Transverse colon (tissue), 4 donors: Measurements from ENCODE around the gene PPP6C. TPM values are rescaled to one million over a fixed set of nuclear protein-coding genes. Genes with fewer than 3 reads are reported as not detected.

Source experiments
- DNase-seq: peaks from one replicate; pipeline ENCODE4 v3.0.0-alpha.2; 2019
- H3K27ac ChIP-seq, 4 donors: fragments of 200-600 bp; sonication (generic); 2 replicates each; pipeline ENCODE4 v1.5.1; 2016 to 2018; ENCODE audit warnings: inconsistent platforms in 4 of 4
- H3K27me3 ChIP-seq: fragments of 200-600 bp; sonication (generic); 2 replicates; pipeline ENCODE4 v1.5.1; 2017; ENCODE audit warnings: inconsistent platforms
- H3K36me3 ChIP-seq, 4 donors: fragments of 200-600 bp; sonication (generic); 2 replicates each; pipeline ENCODE4 v1.5.1; 2017 to 2019; ENCODE audit warnings: inconsistent platforms in 4 of 4
- H3K4me1 ChIP-seq, 4 donors: fragments of 200-600 bp; sonication (generic); 2 replicates each; pipeline ENCODE4 v1.5.1; 2017 to 2020; ENCODE audit warnings: inconsistent platforms in 4 of 4
- H3K4me3 ChIP-seq, 4 donors: fragments of 200-600 bp; sonication (generic); 1 replicate in 1 of 4; 2 replicates in 3 of 4; pipeline versions ENCODE4 v1.5.1 to v1.6.1; 2017 to 2019; ENCODE audit warnings: inconsistent platforms in 4 of 4
- H3K9me3 ChIP-seq, 2 donors: fragments of 200-600 bp; sonication (generic); 2 replicates each; pipeline ENCODE4 v1.5.1; 2017 to 2019; ENCODE audit warnings: inconsistent platforms in 2 of 2
- EP300 ChIP-seq: sonication (generic); formaldehyde crosslinking; IDR thresholded peaks from one replicate; pipeline ENCODE4 v1.6.1; 2017; ENCODE audit warnings: antibody characterized with exemption, low read depth
- POLR2A ChIP-seq: fragments of 450-650 bp; IDR thresholded peaks from one replicate; pipeline ENCODE4 v1.6.1; 2016; ENCODE audit warnings: antibody characterized with exemption, mild to moderate bottlenecking, moderate library complexity
- POLR2AphosphoS5 ChIP-seq, 3 donors: sonication (generic); formaldehyde crosslinking; IDR thresholded peaks; one replicate each; pipeline ENCODE4 v1.6.1; 2016; ENCODE audit warnings: antibody characterized with exemption in 3 of 3
- WGBS, 2 donors: methylation state at CpG; one replicate each; pipeline ENCODE4 v1.1.5; 2018; ENCODE audit warnings: low coverage in 1 of 2; 5-methylcytosine and 5-hydroxymethylcytosine counted together
- in situ Hi-C, 4 donors: fragments of 200-750 bp; cut with MboI; loops; one replicate each; pipeline versions ENCODE4 v1.15.0 to v1.15.1; 2017; ENCODE audit warnings: low sequenced_read_pairs in 3 of 4, low pct_ligation_motif_present in 1 of 4, low pct_unique_long_range_greater_than_20kb in 1 of 4
- intact Hi-C: fragments of 100-400 bp; cut with DNase I; formaldehyde crosslinking; loops from one replicate; pipeline ENCODE4 v1.15.1; 2023; ENCODE audit warnings: low total_unique reads
- total RNA-seq, 4 donors: library from RNA; depleted of rRNA; stranded (reverse); fragments of >200 nt; gene quantifications; one replicate each; pipeline ENCODE4 v1.1.0, GENCODE V29; 2016
- TF ChIP-seq, protein P1 (sequence below), 5 experiments: fragments of 200-600 bp in 3 of 5; fragments of 450-650 bp in 2 of 5; sonication (generic) in 3 of 5; IDR thresholded peaks; 1 replicate in 2 of 5; 2 replicates in 3 of 5; pipeline ENCODE4 v1.5.1; 2016 to 2017; ENCODE audit warnings: antibody characterized with exemption in 5 of 5, inconsistent platforms in 3 of 5, mild to moderate bottlenecking in 2 of 5, moderate library complexity in 1 of 5

Gene PPP6C
- total RNA-seq, 4 donors from 2014 or later: 15.1 to 34.7 (median 29.9) TPM

GRCh38 chr9:125145425-125145824 is 44.2 kb downstream of the PPP6C start:
- H3K4me3 ChIP-seq: no peak overlapping the region
- peaks cover 0 to 22% (median 12%) of the 10 kb centered on the region in 4 donors for H3K4me1 ChIP-seq
- no peak for DNase-seq
- in situ Hi-C loops (loop anchor here (10.0 to 25.0 kb wide), 6 partner anchors 181 to 371 kb away; partner anchors contain the start of genes OLFML2A (in 3 of the 4), GOLGA1 (in 2 of the 4) and NR6A1 (in 1 of the 4)), intact Hi-C loops (no loop called here)
- no peaks in the 10 kb centered on the region for H3K27me3 ChIP-seq
- no peak overlapping the region for H3K27ac ChIP-seq
- H3K9me3 ChIP-seq: no peaks in the 10 kb centered on the region
- peaks cover 0 to 13% (median 0%) of the 10 kb centered on the region in 4 donors for H3K36me3 ChIP-seq
- TF ChIP-seq, protein P1, sequence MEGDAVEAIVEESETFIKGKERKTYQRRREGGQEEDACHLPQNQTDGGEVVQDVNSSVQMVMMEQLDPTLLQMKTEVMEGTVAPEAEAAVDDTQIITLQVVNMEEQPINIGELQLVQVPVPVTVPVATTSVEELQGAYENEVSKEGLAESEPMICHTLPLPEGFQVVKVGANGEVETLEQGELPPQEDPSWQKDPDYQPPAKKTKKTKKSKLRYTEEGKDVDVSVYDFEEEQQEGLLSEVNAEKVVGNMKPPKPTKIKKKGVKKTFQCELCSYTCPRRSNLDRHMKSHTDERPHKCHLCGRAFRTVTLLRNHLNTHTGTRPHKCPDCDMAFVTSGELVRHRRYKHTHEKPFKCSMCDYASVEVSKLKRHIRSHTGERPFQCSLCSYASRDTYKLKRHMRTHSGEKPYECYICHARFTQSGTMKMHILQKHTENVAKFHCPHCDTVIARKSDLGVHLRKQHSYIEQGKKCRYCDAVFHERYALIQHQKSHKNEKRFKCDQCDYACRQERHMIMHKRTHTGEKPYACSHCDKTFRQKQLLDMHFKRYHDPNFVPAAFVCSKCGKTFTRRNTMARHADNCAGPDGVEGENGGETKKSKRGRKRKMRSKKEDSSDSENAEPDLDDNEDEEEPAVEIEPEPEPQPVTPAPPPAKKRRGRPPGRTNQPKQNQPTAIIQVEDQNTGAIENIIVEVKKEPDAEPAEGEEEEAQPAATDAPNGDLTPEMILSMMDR (IDR thresholded peaks at IDR 0.05): no peak
- TF ChIP-seq EP300 (no peak), POLR2A (no peak), POLR2AphosphoS5 (IDR thresholded peaks at IDR 0.05) (no peak)
- WGBS, 2 donors: 78 to 85% methylated on average over 4 of the region's 4 CpGs

GRCh38 chr9:125143377-125144090 is 46.1 kb downstream of the PPP6C start, which contains the start of gene SCAI:
Gene SCAI, minus strand, starts transcription at chr9:125143528. Its CDS starts 91 bp downstream, at chr9:125143437.
- 0% methylated on average over 22 of the region's 46 CpGs; no CpG with 5 or more reads in 1 of the 2 donors for WGBS, 2 donors
- Histone ChIP-seq H3K9me3 (no peaks in the 10 kb centered on the region), H3K27ac (peak within 1 kb of the TSS; percentile 83 to 90 (median 88)), H3K36me3 (no peaks in the 10 kb centered on the region), H3K4me3 (peak within 1 kb of the TSS; percentile 89 to 99 (median 93)), H3K4me1 (peaks cover 0 to 22% (median 12%) of the 10 kb centered on the region in 4 donors), H3K27me3 (no peaks in the 10 kb centered on the region)
- intact Hi-C loops (no loop called here), in situ Hi-C loops (loop anchor here (10.0 to 25.0 kb wide), 6 partner anchors 179 to 369 kb away; partner anchors contain the start of genes OLFML2A (in 3 of the 4), GOLGA1 (in 2 of the 4) and NR6A1 (in 1 of the 4))
- TF ChIP-seq EP300 (no peak), POLR2AphosphoS5 (IDR thresholded peaks at IDR 0.05) (peak; percentile 37 to 68 (median 62)), POLR2A (peak; percentile 34)
- TF ChIP-seq, protein P1 (IDR thresholded peaks at IDR 0.05): peak; percentile 98 to 100 (median 100)
- DNase-seq: peak; percentile 99

GRCh38 chr9:125142560-125143376 is 46.8 kb downstream of the PPP6C start:
- H3K4me3 ChIP-seq: peak overlapping the region; percentile 89 to 99 (median 93)
- no peaks in the 10 kb centered on the region for H3K9me3 ChIP-seq
- H3K27ac ChIP-seq: peak overlapping the region; percentile 83 to 90 (median 88)
- TF ChIP-seq, protein P1 (IDR thresholded peaks at IDR 0.05): no peak
- no peak for TF ChIP-seq EP300
- TF ChIP-seq POLR2AphosphoS5 (IDR thresholded peaks at IDR 0.05): no peak
- TF ChIP-seq POLR2A: no peak
- DNase-seq: peak; percentile 11
- no peaks in the 10 kb centered on the region for H3K27me3 ChIP-seq
- H3K36me3 ChIP-seq: no peaks in the 10 kb centered on the region
- in situ Hi-C loops: loop anchor here (10.0 to 25.0 kb wide), 6 partner anchors 178 to 368 kb away; partner anchors contain the start of genes OLFML2A (in 3 of the 4), GOLGA1 (in 2 of the 4) and NR6A1 (in 1 of the 4)
- WGBS, 2 donors: 3 to 9% methylated on average over 8 to 39 of the region's 54 CpGs
- intact Hi-C loops: no loop called here
- peaks cover 0 to 21% (median 12%) of the 10 kb centered on the region in 4 donors for H3K4me1 ChIP-seq
